ENCODE measurements around the gene SMC5. TPM values are rescaled to one million over a fixed set of nuclear protein-coding genes. Genes with fewer than 3 reads are reported as not detected.
A peak's percentile ranks its signal among the peaks of the same experiment; 100 is the strongest.

SMC5 gene
- total and polyA plus RNA-seq, 2 of the 13 experiments (the other 11 are each of a cell fraction or from before 2014, with no cell fraction given) = 7.2 to 26.7 TPM

- peak; percentile 62; the same call in 1 of the 2 replicates for TF ChIP-seq HINFP (CRISPR knock-in tag; IDR thresholded peaks at IDR 0.05; ENCODE audit: low read depth)
- TF ChIP-seq ZNF367 (CRISPR knock-in tag; IDR thresholded peaks at IDR 0.05; ENCODE audit: borderline replicate concordance) = no peak
- TF ChIP-seq ZNF354B (CRISPR knock-in tag; IDR thresholded peaks at IDR 0.05) = 0 out of 2 replicates have a peak, but pooled peaks have one; percentile 82
- TF ChIP-seq ZNF572 (CRISPR knock-in tag; IDR thresholded peaks at IDR 0.05) = peak; percentile 75; the same call in 1 of the 2 replicates
- TF ChIP-seq ZNF142 (CRISPR knock-in tag; IDR thresholded peaks at IDR 0.05) = no peak
- TF ChIP-seq GMEB1 (CRISPR knock-in tag; IDR thresholded peaks at IDR 0.05; ENCODE audit: borderline replicate concordance) = peak; percentile 77; the same call in 1 of the 2 replicates
- 0 out of 2 replicates have a peak, but pooled peaks have one; percentile 21 for TF ChIP-seq ZNF543 (CRISPR knock-in tag; IDR thresholded peaks at IDR 0.05)
- peak; percentile 86; the same call in 1 of the 2 replicates for TF ChIP-seq REL (CRISPR knock-in tag; conservative IDR thresholded peaks at IDR 0.05)
- peak; percentile 69; the same call in 1 of the 2 replicates for TF ChIP-seq ZNF609 (CRISPR knock-in tag; IDR thresholded peaks at IDR 0.05; ENCODE audit: borderline replicate concordance)
- TF ChIP-seq YEATS4 (CRISPR knock-in tag; IDR thresholded peaks at IDR 0.05; ENCODE audit: borderline replicate concordance) = peak; percentile 65
- 0 out of 2 replicates have a peak, but pooled peaks have one; percentile 42 for TF ChIP-seq ZNF205 (CRISPR knock-in tag; IDR thresholded peaks at IDR 0.05)
- peak; percentile 47; the same call in 1 of the 2 replicates for TF ChIP-seq ZNF510 (CRISPR knock-in tag; IDR thresholded peaks at IDR 0.05; ENCODE audit: low read depth)
These were observed at the start of gene SMC5 (continued) for GRCh38 chr9:70258692-70259511.

All from HepG2 (cell line).